GM04503 (cell line): ENCODE results near the gene CDH13.

Source experiments
- DNase-seq: peaks from one replicate; pipeline ENCODE4 v3.0.0-alpha.2; 2012; ENCODE audit warnings: low read depth

CDH13 gene

GRCh38 chr16:83118365-83118764 is 491.6 kb downstream of the CDH13 start:
- DNase-seq, result no peak

GRCh38 chr16:83125999-83126568 is 499.3 kb downstream of the CDH13 start:
- DNase-seq, result no peak

GRCh38 chr16:83128041-83128440 is 501.3 kb downstream of the CDH13 start:
- no peak for DNase-seq

GRCh38 chr16:83130039-83130438 is 503.3 kb downstream of the CDH13 start:
- DNase-seq, result no peak

- DNase-seq, result no peak
Measured at GRCh38 chr16:83134638-83135037, 507.9 kb downstream of the CDH13 start.

GRCh38 chr16:83136419-83136818 is 509.6 kb downstream of the CDH13 start:
- no peak for DNase-seq

GRCh38 chr16:83136924-83137323 is 510.2 kb downstream of the CDH13 start:
- no peak for DNase-seq

GRCh38 chr16:83137326-83137781 is 510.6 kb downstream of the CDH13 start:
- peak; percentile 75 for DNase-seq

- peak; percentile 19 for DNase-seq
Measured at GRCh38 chr16:83137894-83138293, 511.1 kb downstream of the CDH13 start.

GRCh38 chr16:83138512-83138911 is 511.7 kb downstream of the CDH13 start:
- DNase-seq, result no peak

GRCh38 chr16:83138976-83139690 is 512.4 kb downstream of the CDH13 start:
- no peak for DNase-seq

GRCh38 chr16:83143788-83144187 is 517.0 kb downstream of the CDH13 start:
- DNase-seq, result no peak

GRCh38 chr16:83145297-83145696 is 518.5 kb downstream of the CDH13 start:
- DNase-seq, result no peak

GRCh38 chr16:83147244-83147643 is 520.5 kb downstream of the CDH13 start:
- no peak for DNase-seq

- no peak for DNase-seq
Measured at GRCh38 chr16:83158320-83158957, 531.7 kb downstream of the CDH13 start.

GRCh38 chr16:83159049-83159448 is 532.3 kb downstream of the CDH13 start:
- no peak for DNase-seq

GRCh38 chr16:83160287-83161020 is 533.7 kb downstream of the CDH13 start:
- DNase-seq, result no peak

- DNase-seq, result no peak
Measured at GRCh38 chr16:83162791-83163190, 536.0 kb downstream of the CDH13 start.

- no peak for DNase-seq
Measured at GRCh38 chr16:83164816-83165215, 538.0 kb downstream of the CDH13 start.

GRCh38 chr16:83171396-83171795 is 544.6 kb downstream of the CDH13 start:
- no peak for DNase-seq

GRCh38 chr16:83174671-83175070 is 547.9 kb downstream of the CDH13 start:
- no peak for DNase-seq

GRCh38 chr16:83176802-83177201 is 550.0 kb downstream of the CDH13 start:
- no peak for DNase-seq

GRCh38 chr16:83185902-83186301 is 559.1 kb downstream of the CDH13 start:
- DNase-seq, result no peak
